TTC549 (cell line): Measurements from ENCODE around the gene PARVB.

Experiments used
- FAIRE-seq: peaks from 2 replicates; lab custom pipeline; 2012; peaks lifted over from hg19 to GRCh38; lab: Jason Lieb, UNC

Gene PARVB, protein sequence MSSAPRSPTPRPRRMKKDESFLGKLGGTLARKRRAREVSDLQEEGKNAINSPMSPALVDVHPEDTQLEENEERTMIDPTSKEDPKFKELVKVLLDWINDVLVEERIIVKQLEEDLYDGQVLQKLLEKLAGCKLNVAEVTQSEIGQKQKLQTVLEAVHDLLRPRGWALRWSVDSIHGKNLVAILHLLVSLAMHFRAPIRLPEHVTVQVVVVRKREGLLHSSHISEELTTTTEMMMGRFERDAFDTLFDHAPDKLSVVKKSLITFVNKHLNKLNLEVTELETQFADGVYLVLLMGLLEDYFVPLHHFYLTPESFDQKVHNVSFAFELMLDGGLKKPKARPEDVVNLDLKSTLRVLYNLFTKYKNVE

DNA sequence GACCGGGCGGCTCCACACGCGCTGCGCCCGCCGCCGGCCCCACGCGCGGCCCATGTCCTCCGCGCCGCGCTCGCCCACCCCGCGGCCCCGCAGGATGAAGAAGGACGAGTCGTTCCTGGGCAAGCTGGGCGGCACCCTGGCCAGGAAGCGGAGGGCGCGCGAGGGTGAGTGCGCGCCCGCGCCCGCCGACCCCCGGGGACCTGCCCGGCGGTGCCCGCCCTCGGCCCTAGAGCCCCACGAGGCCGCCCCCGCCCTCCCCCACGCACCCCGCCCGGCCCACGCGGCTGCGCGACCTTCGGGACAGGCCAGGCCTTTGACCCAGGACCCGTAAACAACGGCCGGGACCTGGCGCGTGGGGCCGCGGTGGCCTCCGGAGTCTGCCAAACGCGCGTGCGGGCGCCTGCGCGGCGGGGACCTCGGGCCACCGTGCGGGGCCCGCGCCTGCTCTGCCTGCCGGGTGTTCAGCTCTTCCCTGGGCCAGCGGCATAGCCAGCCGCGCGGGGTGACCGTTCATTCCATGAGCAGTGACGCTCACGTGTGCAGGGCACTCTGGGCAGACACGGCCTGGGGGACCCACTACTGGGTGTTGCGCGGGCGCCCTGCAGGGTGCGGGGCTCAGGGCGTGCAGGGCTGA lies at the start of gene PARVB:
Gene PARVB, plus strand, starts transcription at position 15 of the 634 bp plus-strand sequence. Its CDS starts 38 bp downstream, at position 53.
- no peak for FAIRE-seq

DNA sequence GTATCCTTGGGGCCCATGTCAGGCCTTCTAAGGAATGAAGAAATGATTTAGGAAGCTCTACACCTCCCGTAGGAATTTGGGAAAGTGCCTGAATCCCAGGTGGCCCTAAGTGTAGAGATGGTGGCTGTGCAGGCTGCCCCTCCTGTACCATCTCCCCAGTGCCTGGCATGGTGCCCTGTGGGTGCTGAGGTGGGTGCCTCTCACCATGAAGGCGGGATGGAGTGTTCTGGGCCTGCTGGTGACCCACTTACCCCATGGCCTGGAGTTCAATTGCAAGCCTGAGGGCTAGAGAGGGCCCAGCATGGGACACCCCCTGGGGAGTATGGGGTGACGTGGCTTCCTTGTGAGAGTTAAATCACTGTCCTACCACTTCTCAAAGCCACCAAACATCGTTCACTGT lies 49.1 kb upstream of the PARVB start:
- FAIRE-seq, result no peak

DNA sequence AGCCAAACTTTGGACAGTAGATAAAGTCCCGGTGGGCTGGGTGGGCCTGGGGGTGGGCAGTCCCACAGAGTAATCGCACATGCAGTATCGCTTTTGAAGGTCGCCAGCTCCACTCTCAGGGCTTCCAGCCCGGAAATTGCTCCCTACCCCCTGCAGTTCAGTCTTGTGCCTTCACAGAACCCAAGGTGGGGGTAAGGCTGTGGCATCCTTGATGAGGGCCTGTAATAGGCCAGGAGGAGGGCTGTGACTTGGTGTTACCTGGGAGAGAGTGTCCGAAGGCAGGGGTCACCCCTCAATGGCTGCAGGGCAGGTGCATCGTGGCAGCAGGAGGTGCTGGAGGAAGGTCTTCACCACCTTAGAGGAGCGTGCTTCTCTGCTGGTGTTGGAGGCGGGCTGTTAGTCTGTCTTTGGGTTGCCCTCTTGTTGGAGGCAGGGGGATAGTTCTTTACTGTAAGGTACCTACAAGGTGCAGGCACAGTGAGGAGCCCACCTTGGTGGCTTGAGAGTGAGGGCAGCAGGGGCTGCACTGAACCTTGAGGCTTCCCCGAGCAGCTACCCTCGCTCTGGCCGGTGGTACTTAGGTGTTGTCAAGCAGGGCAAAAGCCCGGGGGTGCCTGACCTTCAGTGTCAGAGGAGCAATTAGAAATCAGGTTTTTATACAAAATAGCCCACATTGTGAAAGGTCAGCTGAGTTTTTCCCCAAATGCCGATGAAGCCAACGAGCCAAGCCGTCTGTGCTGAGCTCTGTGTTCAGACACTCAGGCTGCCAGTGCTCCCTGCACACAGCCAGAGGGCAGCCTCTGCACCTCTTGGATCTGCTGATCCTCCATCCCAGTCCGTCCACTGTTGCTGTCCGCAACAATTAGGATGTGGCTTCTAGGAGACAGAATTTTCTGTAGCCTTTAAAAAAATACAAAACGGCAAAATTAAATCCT lies 47.0 kb upstream of the PARVB start:
- FAIRE-seq, result no peak

DNA sequence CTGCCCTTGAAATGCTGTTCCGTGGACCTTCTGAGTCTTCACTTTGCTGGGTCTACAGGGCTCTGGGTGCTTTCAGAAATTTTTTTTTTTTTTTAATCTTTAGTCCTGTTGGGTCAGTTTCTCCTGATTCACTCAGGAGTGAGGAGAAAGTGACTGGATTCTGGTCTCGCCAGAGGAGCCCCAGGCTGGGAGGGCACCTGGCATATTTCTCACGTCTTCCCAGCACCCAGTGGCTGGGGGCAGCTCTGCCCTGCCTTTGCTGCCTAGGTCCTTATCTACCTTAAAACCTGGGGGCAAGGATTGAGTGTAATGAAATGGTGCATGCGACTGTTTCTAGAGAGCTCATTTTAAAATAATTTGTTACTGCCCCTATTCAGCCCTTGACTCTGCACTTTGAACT lies 45.5 kb upstream of the PARVB start:
- no peak for FAIRE-seq

DNA sequence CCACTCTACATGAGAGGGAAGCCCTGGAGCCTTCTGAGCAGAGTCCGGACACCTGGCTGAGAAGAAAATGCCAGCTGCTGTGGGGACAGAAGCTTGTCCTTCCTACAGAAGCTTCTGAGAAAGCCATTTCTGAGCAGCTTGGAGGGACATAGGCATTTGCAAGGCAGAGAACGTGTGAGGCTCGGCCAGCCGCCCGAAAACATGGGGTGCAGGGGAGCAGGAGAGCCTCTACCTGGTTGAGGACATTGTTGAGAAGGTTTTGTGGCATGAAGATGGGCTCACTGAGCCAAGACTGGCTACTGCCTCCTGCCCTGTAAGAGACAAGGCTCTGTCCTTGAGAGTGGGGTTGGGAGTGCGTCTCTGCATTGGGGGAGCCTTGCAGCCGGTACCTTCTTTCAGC lies 43.5 kb upstream of the PARVB start:
- no peak for FAIRE-seq

DNA sequence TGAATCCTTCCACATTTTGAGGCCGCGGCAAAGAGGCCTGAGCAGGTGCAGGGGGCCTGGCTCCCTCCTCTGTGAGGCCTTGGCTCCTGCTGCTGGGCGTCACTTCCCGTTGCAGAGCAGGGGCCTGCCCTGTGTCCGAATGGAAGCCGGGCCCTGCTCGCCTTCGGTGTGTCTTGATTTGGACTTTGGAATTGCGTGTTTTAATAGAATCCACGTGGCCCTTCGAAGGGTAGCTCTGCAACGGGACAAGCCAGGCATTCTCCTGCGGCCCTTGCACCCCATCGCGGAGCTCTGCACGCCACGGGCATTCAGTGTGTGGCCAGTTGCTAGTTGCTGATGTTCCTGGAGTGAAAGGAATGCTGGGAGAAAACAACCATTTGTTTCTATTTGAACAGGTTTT lies 43.1 kb upstream of the PARVB start:
- no peak for FAIRE-seq

DNA sequence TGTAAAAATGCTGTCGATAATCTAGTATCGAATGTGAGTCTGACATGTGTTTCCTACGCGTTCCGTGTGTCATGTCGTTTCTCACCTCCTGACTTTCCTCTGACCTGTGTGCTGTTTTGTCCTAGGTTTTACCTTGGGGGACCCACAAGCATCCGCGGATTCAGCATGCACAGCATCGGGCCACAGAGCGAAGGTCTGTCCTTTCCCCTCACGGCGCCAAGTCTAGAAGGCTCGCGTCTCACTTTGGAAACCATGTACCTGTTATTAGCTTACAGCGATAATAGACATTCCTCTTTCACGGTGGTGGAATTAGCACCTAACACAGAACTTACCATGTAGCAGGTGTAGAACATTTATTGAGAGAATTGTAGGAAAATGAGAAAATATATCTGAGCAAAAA lies 40.3 kb upstream of the PARVB start:
- no peak for FAIRE-seq

DNA sequence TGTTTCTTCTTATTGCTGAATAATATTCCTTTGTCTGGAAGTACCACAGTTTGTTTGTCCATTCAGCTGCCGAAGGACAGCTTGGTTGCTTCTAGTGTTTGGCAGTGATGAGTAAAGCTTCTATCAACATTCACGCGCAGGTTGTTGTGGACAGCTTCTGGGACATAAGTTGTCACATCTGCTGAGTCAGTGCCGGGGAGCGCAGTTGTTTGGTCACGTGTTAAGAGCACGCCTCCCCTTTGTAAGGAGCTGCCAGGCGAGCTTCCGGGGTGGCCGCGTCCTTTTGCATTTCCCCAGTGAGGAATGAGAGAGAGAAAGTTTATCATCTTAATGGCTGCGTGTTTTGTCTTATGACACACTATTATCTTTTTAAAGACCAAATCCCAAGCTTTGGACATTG lies 38.6 kb upstream of the PARVB start:
- no peak for FAIRE-seq

DNA sequence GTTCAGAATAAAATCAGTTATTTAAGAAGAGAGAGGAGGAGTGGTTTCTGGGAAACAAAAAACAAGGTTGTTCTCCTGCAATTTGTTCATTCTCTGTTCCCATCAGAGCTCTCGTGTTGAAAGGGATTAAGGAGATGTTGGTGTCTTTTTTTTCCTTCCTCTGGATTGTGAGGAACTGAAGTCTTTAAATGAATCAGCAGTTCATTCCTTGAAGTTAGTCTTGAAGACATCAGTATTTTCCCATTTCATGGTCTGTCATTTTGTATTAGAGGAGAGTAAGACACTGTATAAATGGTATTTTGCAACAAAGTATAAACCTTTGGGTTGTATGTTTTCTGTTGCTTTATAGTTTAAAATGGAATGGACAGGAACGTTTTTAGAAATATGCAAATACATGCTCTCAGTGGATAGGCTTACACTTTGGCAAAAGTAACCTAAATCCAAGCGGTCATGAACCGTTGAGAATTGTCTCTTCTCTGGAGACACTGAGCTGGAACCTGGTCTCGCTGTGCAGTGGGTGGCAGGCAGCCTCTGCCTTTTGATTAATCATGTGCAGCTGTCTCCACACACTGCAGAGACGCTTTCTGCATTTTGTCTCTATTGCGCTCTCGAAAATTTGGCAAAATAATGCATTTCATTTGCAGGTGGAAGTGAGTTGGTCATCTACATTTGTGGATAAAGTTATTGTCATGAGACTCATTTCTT lies 35.8 kb upstream of the PARVB start:
- FAIRE-seq, result no peak

DNA sequence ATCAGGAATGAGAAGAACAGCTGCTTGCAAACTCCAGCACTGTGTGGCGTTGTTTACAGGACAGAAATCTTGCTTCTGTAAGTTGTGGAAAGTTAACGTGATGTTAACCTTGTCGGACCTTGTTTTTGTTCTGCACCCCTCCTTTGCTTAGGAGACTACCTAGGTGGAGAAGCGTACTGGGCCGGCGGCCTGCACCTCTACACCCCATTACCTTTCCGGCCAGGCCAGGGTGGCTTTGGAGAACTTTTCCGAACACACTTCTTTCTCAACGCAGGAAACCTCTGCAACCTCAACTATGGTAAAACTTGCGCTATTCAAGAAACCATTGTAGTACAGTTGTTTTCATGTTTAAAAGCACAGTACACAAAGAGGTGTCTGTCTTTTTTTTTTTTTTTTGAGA lies 35.1 kb upstream of the PARVB start:
- FAIRE-seq, result no peak

DNA sequence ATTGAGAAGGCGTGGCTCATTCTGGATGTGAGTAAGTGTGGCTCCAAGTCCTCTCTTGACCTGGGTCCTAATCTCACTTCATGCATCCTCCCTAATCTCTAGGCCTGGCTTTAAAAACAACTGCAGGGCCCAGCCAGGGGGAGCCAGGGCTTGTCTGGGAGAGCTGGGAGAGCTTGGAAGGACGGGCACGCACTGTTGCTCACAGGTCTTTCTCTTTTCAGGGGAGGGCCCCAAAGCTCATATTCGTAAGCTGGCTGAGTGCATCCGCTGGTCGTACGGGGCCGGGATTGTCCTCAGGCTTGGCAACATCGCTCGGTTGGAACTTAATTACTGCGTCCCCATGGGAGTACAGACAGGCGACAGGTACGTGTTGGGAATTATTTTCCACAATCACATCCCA lies 34.1 kb upstream of the PARVB start:
- FAIRE-seq, result no peak

DNA sequence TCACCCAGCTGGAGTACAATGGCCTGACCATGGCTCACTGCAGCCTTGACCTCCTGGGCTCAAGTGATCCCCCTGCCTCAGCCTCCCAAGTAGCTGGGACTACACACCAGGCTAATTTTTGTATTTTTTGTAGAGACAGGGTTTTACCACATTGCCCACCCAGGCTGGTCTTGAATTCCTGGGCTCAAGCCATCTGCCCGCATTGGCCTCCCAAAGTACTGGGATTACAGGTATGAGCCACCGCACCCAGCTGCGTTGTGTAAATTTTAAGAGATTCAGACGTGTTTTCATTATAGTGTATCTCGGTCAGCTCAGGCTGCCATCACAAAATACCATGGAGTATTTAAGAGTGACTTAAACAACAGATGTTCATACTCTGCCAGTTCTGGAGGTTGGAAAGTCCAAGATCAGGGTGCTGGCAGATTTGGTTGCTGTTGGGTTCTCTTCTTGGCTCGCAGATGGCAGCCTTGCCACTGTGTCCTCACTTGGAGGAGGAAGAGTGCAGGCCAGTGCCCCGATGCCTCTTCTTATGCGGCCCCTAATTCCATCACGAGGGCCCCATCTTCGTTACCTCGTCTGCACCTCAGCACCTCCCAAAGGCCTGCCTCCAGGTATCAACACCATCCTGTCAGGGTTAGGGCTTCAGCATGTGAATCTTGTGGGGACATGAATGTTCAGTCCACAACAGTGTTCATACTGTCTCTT lies 32.6 kb upstream of the PARVB start:
- no peak for FAIRE-seq

DNA sequence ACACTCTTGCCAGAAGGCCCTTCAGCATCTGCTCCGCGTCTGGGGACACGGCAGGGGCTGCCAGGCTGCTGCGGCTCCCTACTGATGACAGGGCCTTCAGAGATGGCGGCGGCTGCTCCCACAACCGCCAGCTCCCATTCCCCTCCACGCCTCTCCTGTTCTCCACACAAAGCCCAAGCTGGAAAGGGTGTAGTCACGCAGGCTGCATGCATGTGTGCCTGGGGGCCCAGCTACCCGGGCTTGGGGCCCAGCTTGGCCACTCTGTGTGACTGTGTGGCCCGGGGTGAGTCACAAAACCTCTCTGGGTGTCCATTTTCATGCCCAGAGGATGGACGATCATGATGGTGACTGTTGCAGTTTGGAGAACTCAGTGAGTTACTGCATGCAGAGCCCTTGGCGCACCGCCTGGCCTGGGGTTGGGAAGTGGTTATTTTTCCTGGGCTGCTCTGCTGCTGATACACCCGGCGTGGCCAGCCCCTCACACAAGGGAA lies 31.7 kb upstream of the PARVB start:
- FAIRE-seq, result no peak

DNA sequence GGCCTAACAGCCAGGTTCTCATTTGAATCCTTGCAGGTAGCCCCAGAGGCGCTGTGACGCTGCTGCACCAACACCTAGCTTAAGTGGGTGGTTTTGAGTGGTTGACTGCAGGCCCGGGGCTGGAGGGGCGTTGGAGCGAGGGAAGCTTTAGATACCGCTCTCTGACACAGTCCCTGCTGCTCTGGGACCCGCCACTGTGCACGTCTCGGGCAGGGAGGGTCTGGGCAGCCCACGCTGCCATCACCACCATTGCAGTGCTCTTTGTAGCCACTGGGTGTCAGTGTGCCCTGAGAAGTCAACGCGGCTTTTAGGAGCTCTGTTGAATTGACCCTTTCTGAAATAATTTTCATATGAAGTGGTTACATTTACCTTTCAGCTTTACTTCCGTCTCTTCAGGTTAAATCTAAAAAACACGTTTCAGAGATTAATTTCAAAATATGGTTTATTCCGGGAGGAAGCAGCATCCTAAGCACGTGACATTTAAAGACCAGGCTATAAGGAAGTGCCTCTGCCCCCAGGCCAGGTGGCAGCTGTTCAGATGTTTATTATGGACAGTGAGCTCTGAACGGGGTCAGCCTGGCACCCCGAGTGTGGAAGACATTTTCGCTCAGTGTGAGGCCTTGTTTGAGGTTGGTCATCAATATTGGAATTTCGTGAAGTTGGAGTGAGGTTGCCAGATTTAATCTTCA lies 30.9 kb upstream of the PARVB start:
- no peak for FAIRE-seq

DNA sequence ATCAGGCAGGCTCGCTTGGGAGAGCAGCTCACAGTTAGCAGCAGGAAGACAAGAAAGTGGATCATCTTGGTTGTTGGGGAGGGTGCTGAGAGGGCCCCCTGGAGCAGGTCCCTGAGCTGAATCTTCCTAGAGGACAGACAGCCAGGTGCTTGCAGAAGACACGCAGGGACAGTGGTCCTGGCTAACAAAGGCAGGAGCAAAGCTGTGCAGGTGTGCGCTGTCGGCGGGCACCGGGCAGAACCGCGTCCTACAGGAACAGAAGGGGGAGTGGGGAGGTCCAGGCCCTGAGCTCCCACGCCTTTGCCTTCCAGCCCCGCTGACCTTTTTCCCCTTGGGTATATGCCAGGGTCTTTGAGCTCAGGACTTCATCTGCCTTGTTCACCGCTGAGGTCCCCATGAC lies 30.1 kb upstream of the PARVB start:
- FAIRE-seq, result no peak

DNA sequence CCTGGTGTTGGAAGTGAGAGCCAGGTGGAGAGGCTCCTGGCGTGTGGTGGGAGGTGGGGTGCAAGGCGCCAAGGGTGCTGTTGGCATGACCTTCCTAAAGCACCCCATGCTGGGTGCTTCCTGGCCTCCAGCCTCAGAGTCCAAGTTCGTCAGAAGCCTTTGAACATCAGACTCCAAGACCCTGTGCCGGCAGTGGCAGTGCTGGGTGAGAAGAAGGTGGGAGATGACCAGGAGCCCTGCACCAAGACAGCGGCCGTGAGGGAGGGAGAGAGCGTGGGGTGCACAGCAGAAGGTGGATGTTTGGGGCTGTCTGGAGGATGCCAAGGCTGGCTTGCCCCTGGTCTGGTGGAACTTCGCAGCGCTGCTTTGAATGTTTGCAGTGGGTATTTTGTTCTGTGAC lies 29.7 kb upstream of the PARVB start:
- FAIRE-seq, result no peak

DNA sequence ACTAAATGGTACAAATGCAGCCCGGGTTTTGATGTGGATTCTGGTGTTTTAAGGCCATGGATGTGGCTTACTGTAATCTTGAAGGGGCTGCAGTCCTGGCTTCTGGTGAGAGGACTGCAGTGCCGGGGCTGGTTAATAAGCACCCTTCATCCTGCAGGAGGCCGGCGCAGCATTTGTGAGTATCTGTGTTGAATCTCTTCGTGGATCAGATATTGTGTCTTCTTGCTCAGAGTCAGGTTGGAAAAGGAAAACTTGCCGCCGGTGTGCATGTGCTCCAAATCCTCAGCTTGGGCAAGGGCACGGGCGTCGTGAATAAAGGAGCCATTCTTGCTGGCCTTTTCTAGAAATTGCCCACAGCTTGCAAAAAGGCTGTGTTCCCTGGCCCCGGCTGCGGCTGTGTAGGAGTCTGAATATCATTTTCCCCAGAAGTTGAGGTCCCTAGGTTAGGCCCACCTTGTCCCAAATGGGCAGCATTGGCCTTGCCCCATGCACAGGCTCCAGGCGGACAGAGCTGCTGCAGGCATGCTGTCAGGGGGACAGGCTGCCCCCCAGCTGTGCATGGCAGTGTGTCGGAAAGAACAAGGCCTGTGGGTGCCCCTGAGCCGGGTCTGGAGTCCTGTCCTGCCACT lies 28.9 kb upstream of the PARVB start:
- no peak for FAIRE-seq

DNA sequence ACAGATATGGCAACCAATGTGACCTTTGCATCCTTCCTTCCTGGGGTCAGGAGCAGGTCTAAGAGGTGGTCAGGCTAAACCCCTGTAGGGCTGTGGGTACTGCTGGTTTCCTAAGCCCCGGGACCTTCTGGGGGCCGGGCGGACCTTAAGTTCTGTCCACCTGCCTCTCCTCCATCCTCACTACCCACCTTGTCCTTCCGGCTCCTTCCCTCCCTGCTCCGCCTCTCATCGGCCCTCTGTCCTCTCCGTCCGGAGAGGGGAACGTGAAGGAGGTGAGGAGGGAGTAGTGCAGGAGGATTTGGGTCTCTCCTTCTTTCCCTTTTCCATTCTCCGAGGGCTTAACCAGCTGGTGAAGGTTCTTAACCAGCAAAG lies 28.3 kb upstream of the PARVB start:
- FAIRE-seq, result no peak

DNA sequence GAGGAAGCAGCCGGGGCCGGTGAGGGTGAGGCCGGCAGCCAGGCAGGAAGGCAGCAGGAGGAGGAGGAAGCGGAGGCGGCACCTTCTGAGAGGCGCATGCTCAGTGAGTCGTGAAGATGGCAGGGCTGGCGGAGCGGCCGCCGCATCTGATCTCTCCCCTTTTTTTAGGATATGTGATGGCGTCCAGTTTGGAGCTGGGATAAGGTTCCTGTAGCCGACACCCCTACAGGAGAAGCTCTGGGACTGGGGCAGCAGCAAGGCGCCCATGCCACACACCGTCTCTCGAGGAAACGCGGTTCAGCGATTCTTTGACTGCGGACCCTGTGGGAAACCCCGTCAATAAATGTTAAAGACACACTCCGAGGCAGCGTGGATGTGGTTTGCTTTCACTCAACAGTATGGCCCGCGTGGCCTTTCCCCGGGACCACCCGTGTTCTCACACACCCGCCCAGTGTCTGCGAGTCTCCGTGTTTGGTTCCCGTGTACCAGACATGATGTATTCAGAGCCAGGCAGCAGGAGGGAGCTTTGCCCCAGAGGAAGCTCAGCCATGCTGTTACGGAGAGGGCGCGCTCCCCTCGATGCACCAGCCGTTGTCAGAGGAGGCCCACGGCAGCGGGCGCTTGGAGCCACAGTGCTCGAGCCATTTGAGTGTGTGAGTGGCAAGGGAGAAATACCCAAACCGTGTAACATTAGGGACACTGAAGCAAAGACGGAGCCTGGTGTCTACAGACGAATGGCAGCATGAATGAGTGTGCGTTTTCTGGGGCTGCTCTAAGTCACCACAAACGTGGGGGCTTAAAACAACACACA lies 27.7 kb upstream of the PARVB start:
- no peak for FAIRE-seq

DNA sequence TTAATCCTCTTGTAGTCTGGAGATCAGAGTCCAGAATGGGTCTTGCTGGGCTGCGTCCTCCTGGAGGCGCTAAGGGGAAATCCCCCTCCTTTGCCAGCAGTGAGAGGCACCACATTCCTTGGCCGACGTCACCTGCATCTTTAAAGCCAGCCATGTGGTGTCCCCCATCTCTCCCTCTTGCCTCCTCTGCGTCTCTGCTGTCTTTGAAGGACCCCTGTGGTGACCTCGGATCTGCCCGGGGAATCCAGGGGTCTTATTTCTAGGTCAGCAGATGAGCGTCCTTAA lies 27.2 kb upstream of the PARVB start:
- FAIRE-seq, result no peak
